Osteocyte (in vitro differentiated cells): ENCODE results near the gene ALDH1A3. TPM values are rescaled to one million over a fixed set of nuclear protein-coding genes. Genes with fewer than 3 reads are reported as not detected.
"Not testable (repeated sequence)": the region's sequence is repeated elsewhere in the genome, so short reads cannot be mapped to it uniquely, and the experiment has no call there.

Experiments used
- DNase-seq: peaks from one replicate; pipeline ENCODE4 v3.0.0; 2021; ENCODE audit warnings: mixed read lengths; ENCODE audit not compliant: unreplicated experiment; ENCODE audit errors: extremely low spot score
- H3K27ac Mint-ChIP-seq: one replicate; pipeline ENCODE4 v1.8.0; 2021; ENCODE audit warnings: mild to moderate bottlenecking, mixed read lengths; ENCODE audit not compliant: unreplicated experiment
- H3K27me3 Mint-ChIP-seq: one replicate; pipeline ENCODE4 v1.8.0; 2021; ENCODE audit warnings: mixed read lengths; ENCODE audit not compliant: unreplicated experiment
- H3K36me3 Mint-ChIP-seq: one replicate; pipeline ENCODE4 v1.8.0; 2021; ENCODE audit warnings: mixed read lengths; ENCODE audit not compliant: unreplicated experiment
- H3K4me1 Mint-ChIP-seq: one replicate; pipeline ENCODE4 v1.8.0; 2021; ENCODE audit warnings: mixed read lengths; ENCODE audit not compliant: unreplicated experiment
- H3K4me3 Mint-ChIP-seq: one replicate; pipeline ENCODE4 v1.8.0; 2021; ENCODE audit warnings: mild to moderate bottlenecking, moderate library complexity, mixed read lengths; ENCODE audit not compliant: unreplicated experiment
- H3K9me3 Mint-ChIP-seq: one replicate; pipeline ENCODE4 v1.8.0; 2021; ENCODE audit warnings: mixed read lengths; ENCODE audit not compliant: unreplicated experiment
- CTCF ChIP-seq: fragments of 200-600 bp; sonication (generic); IDR thresholded peaks from 2 replicates; pipeline ENCODE4 v1.5.0; 2021; ENCODE audit warnings: antibody characterized with exemption, mild to moderate bottlenecking, moderate library complexity
- total RNA-seq: library from RNA; stranded (reverse); gene quantifications from 2 replicates; pipeline ENCODE4 v1.2.1, GENCODE V29; 2021

The ALDH1A3 gene
- total RNA-seq, 1 donor from 2014 or later, result 0.30 TPM

GRCh38 chr15:100844167-100844566 lies 35.5 kb upstream of the ALDH1A3 start:
- peak; percentile 64 for DNase-seq
- Mint-ChIP-seq H3K27ac (no peak overlapping the region), H3K9me3 (no peaks in the 10 kb centered on the region), H3K4me1 (peaks cover 10% of the 10 kb centered on the region), H3K36me3 (no peaks in the 10 kb centered on the region), H3K4me3 (no peak overlapping the region), H3K27me3 (peaks cover 2% of the 10 kb centered on the region)
- no peak for TF ChIP-seq CTCF

GRCh38 chr15:100844778-100845177 lies 34.9 kb upstream of the ALDH1A3 start:
- Mint-ChIP-seq H3K27ac (no peak overlapping the region), H3K36me3 (no peaks in the 10 kb centered on the region), H3K9me3 (no peaks in the 10 kb centered on the region), H3K4me1 (peaks cover 10% of the 10 kb centered on the region), H3K27me3 (peaks cover 2% of the 10 kb centered on the region), H3K4me3 (no peak overlapping the region)
- no peak for TF ChIP-seq CTCF
- peak; percentile 60 for DNase-seq

GRCh38 chr15:100847194-100847593 lies 32.4 kb upstream of the ALDH1A3 start:
- Mint-ChIP-seq H3K4me1 (peaks cover 10% of the 10 kb centered on the region), H3K27me3 (peaks cover 4% of the 10 kb centered on the region), H3K36me3 (no peaks in the 10 kb centered on the region), H3K9me3 (no peaks in the 10 kb centered on the region), H3K4me3 (no peak overlapping the region), H3K27ac (no peak overlapping the region)
- DNase-seq, result peak; percentile 60
- no peak for TF ChIP-seq CTCF

GRCh38 chr15:100849021-100849854 lies 30.4 kb upstream of the ALDH1A3 start:
- no peak for TF ChIP-seq CTCF
- Mint-ChIP-seq H3K4me3 (no peak overlapping the region), H3K27me3 (peaks cover 8% of the 10 kb centered on the region), H3K4me1 (no peaks in the 10 kb centered on the region), H3K27ac (no peak overlapping the region), H3K36me3 (no peaks in the 10 kb centered on the region), H3K9me3 (no peaks in the 10 kb centered on the region)
- peak; percentile 79 for DNase-seq

- DNase-seq, result no peak
- Mint-ChIP-seq H3K36me3 (no peaks in the 10 kb centered on the region), H3K4me1 (no peaks in the 10 kb centered on the region), H3K9me3 (no peaks in the 10 kb centered on the region), H3K27me3 (peaks cover 12% of the 10 kb centered on the region), H3K4me3 (no peak overlapping the region), H3K27ac (no peak overlapping the region)
- TF ChIP-seq CTCF, result no peak
Observed at GRCh38 chr15:100849855-100850218, 29.8 kb upstream of the ALDH1A3 start.

GRCh38 chr15:100851428-100852015 lies 28.1 kb upstream of the ALDH1A3 start:
- not testable (repeated sequence) for H3K9me3 Mint-ChIP-seq, H3K36me3 Mint-ChIP-seq

More at GRCh38 chr15:100851428-100852015, 28.1 kb upstream of the ALDH1A3 start:
- not testable (repeated sequence) for DNase-seq, H3K27ac Mint-ChIP-seq, H3K4me1 Mint-ChIP-seq, H3K4me3 Mint-ChIP-seq
- peaks cover 18% of the 10 kb centered on the region for H3K27me3 Mint-ChIP-seq
